GM21825 (cell line): ENCODE measurements around the gene FARP2.
"Not testable (repeated sequence)": the region's sequence is repeated elsewhere in the genome, so short reads cannot be mapped to it uniquely, and the experiment has no call there.

Source experiments
- ATAC-seq: cut with Tn5 transposase; IDR thresholded peaks from one replicate; pipeline ENCODE4 v1.9.1; 2021; ENCODE audit warnings: mild to moderate bottlenecking, moderate library complexity; ENCODE audit not compliant: unreplicated experiment

The FARP2 gene

DNA sequence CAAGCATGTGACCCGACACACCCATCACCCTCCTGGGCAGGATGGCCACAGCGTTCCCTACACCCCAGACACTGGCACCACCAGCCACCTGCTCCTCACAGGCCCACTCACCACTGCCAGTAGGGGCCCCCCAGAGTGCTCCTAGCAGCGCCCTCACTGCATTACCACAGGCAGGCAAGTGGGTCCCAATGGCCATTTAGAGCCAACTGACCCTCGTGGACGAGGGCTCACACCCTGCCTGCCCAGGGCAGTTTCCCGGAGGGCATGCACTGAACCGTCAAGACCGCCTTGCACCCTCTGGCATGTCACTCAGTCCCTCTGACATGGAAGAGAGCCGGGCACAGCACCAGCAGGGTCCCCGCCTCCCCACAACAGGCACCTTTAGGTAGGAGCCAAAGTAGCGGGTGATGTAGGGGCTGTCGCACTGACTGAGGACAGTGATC is 145.0 kb downstream of the FARP2 start:
- no peak for ATAC-seq

GRCh38 chr2:241501551-241501950 is 145.5 kb downstream of the FARP2 start:
- ATAC-seq, result no peak

DNA sequence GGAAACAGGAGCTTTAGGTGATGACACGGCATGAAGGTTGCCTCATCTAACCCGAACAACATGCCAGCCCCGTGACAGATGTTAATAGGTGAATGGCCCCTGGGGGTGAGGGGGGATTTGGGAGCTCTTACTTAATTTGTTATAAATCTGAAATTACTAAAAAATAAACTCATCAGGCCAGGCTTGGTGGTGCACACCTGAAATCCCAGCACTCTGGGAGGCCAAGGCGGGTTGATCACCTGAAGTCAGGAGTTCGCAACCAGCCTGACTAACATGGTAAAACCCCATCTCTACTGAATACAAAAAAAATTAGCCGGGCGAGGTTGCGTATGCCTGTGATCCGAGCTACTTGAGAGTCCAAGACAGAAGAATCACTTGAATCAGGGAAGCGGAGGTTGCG is 146.2 kb downstream of the FARP2 start:
- no peak for ATAC-seq

GRCh38 chr2:241503776-241504392 is 147.8 kb downstream of the FARP2 start:
- ATAC-seq, result no peak

DNA sequence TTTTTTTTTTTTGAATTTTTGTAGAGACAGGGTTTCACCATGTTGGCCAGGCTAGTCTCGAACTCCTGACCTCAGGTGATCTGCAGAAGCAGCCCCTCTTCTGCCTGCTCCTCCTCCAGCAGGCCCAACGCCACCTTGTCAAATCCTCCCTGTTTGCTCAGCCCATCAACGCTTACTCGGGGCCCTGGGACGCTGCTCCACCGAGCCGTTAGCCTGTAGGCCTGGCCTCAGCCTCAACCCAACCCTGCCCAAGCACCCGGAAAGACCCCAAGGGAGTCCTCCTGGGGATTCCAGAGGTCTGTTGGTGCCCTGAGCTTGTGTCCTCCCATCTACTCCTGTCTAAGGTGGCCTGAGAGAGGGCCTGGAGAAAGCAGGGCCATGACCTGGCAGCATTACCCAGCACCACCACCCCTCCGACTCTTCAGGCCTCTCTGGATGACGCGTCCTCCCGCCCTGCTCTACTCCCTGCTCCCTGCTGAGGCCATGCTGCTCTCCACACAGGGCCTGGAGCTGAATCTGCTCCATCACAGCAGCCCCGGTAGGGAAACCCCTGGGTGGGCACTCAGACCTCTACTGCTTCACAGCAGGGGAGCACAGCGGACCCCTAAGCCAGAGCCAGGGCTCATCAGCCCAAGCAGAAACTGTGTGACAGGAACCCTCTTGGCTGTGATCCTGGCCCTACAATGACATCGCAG is 149.1 kb downstream of the FARP2 start:
- no peak for ATAC-seq

DNA sequence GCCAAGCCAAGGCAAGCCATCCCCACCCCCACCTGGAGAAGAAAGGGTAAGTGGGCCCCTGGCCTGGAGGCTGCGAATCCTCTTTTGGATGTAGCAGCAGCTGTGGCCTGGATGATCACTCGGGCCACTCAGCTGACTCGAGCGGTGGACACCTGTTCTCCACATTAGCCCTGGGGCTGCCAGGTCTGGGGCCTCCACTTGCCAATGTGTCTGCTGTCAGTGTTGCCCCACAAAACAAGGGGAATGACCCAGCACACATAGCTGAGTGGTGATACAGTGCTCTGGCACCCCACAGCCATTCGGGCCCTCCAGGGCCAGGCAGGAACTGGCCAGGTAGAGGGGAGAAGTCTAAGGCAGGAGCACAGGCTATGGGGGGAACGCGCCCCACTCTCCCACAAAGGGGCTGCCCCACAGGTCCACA is 149.7 kb downstream of the FARP2 start:
- ATAC-seq, result no peak

GRCh38 chr2:241506317-241506716 is 150.2 kb downstream of the FARP2 start:
- not testable (repeated sequence) for ATAC-seq

DNA sequence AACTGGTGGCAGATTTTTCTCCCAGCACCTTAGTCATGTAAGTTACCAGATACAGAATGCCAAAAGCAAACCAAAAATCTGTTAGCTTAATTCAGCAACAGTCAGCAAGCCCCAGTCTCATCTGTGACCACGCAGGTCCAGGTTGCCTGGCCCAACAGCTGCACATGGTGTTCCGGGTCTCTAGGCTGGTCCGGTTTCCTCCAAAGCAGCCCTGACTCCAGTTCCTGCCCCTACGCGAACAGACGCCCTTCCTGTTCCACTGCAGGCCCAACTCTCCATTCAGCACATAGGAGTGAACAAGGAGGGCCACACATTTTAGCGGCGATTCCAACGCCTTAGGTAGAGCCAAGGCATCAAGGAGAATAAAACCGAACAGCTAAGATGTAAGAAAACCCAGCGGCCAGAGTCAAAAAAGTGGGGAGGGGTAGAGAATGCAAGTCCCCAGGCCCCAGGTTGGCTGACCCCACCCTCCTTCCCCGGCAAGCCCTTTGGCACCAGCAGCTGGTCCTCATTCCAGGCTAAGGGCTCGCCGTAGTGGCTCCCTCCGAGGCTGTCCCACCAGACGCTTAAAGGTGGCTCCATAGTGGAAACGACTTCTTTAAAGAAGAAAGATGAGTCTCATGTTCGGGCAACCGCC is 150.8 kb downstream of the FARP2 start:
- no peak for ATAC-seq

DNA sequence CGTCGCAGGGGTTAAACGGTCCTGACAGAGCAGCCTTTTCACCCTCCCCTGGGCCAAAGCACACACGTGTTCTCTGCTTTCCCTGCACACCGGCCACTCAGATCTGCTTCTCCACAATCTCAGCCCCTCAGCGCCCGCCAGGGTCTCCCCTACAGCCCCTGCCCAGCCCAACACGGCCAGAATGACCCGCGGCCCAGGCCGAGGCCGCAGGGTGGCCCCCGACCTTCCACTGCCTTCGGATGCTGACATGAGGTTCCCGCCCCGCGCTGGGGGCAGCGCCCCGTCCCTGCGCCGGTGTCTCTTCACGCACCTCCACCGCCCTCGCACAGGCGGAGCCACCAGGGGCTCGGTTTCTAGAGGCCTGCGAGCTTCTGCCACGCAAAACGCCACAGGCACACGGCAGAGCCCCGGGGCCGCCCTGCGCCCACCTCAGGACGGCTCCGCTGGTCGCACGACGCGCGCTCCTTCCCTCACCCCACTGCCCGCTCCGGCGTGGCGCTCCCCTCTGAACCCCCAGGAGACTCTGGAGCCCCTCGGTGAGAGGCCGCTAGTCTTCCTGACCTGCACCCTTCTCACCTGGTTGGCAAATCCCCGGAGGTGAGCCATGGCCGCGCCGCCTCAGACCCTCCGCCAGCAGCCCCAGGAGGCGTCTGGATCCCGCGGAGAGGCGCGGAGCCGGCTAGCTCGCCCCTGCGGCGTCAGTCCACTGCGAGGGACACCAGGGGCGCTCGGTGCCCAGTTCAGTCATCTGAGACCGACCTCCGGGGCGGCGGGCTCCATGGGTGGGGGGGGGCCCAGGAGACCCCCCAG is 151.6 kb downstream of the FARP2 start:
- ATAC-seq, result peak; percentile 31

DNA sequence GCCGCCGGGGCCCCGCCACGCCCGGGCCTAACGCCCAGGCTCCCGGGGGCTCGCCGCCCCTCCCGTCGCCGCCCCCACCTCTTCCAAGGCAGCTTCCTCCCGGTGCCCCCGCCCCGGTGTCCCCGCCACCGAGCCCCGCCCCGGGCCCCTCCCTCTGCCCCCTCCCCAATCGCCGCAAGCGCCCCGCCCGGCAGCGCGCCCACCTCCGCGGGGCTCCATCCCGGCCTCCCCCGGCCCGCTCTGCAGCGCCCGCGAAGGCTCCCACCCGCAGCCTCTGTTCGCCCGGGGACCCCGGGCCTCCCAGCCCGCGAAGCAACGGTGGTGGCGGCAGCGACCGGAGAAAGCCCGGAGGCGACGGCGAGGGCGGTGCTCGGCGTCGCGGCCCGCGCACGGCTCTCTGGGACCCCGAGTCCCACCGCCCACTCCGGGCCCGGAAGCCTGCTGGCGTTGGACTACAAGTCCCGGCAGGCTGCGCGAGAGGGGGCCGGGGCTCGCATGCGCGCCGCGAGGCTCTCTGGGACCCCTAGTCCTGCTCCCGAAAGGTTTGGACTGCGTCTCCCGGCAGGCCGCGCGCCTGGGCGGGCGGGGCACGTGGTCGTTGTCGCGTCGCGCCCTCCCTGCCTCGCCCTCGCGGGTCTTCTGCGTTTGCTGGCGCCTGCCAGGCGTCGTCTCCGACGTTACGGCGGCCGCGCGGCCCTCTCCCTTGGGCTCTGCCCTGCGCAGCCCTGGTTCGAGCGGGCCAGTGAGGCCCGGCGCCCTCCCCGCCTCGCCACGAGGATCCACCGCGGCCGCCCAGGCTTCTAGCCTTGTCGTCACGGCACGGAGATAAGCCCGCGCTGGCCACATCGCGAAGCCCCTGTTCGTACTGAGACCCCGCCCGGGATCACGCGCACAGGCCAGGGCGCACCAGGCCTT is 152.4 kb downstream of the FARP2 start, which contains the start of gene STK25:
STK25 (minus strand) TSS at position 345 of the 915 bp plus-strand sequence. CDS start 549 bp downstream, outside the sequence.
- peak; percentile 91 for ATAC-seq

GRCh38 chr2:241509155-241509784 is 153.2 kb downstream of the FARP2 start:
- ATAC-seq, result no peak

- ATAC-seq, result no peak
Observed at GRCh38 chr2:241511091-241511741, 155.1 kb downstream of the FARP2 start.

DNA sequence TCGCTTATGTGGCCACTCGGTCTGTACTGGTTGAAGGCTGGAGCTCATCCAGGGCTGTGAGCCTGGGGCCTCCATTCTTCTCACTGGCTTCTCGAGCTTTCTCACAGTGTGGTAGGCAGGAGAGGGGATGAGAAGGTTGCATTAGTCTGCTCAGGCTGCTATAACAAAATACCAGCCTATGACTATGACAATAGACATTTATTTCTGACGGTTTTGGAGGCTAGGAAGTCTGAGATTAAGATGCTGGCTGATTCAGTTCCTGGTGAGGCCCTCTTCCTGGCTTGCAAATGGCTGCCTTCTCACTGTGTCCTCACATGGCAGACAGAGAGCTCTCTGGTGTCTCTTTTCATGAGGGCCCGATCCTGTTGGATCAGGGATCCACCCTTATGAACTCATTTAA is 158.5 kb downstream of the FARP2 start:
- no peak for ATAC-seq

DNA sequence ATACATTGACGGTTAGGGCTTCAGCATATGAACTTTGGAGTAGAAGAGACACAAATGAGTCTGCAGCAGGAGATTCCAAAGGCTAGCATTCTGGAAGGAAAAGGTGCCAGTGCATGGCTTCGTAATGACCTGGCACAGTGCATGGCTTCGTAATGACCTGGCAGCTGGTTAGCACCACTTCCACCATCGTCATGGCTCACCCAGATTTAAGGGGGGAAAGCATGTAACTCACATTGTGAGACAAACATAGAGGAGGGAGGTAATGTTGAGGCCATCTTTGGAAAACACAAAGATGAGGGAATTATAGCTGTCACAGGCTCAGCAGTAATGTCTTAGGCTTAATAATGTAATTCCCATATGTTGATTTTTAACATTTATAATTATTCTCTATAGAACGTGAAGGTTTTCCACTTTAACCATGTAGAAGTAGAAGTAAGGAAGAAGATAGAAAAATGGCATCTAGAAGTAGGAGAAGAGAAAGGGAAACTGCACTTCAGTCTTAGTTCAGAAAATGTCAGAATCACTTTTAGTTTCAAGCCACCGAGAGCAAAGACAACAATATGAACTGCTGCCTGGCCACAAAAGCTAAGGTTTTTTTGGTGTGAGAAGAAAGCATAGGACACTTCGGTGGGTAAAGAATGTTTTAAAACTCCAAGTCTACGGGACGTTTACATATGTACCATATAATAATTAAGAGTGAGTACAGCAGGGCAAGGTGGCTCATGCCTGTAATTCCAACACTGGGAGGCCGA is 159.1 kb downstream of the FARP2 start:
- ATAC-seq, result no peak

DNA sequence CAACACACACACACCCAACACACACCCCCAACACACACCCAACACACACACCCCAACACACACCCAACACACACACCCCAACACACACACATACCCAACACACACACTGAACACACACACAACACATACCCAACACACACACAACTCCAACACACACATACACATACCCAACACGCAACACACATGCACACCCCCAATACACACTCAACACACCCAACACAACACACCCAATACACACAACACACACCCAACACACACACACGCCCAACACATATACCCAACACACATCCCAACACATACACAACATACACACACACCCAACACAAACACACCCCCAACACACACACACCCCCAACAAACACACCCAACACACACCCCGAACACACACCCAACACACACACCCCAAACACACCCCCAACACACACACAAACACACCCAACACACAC is 160.5 kb downstream of the FARP2 start:
- no peak for ATAC-seq

DNA sequence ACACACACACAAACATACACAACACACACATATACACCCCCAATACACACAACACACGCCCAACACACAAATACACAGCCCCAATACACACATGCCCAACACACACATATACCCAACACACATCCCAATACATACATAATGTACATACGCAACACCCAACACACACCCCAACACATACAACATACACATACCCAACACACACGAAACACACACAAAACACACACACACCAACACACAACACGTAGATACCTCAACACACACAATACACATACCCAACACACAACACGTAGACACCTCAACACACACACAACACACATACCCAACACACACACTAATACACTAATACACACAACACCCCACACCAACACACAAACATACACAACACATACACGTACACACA is 161.2 kb downstream of the FARP2 start:
- ATAC-seq, result no peak

DNA sequence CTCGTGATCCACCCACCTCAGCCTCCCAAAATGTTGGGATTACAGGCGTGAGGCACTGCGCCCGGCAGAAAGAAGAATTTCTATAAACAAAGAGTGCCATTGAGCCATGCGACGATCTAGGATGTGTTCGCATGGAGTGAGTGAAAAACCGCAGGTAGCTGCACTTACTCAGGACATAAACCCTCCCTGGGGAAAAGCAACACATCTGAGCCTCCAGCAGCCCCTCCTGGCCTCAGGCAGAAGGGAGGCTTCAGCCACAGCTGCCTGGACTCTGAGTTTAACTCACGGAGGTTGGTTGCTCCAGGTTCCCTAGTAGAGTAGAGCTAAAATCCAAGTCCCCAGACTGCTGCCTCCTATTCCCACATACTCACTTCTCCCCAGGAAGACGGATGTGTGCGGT is 163.6 kb downstream of the FARP2 start:
- ATAC-seq, result no peak

GRCh38 chr2:241522477-241522876 is 166.4 kb downstream of the FARP2 start:
- ATAC-seq, result no peak
